Trophoblast cell (in vitro differentiated cells and primary cell): ENCODE measurements around the gene AANAT.
A peak's percentile ranks its signal among the peaks of the same experiment; 100 is the strongest.

Source experiments
- DNase-seq, 2 donors: peaks; one replicate each; pipeline ENCODE4 v3.0.0-alpha.2; 2016
- H2AFZ ChIP-seq: 2 replicates; pipeline ENCODE4 v1.6.1; 2013; ENCODE audit warnings: low read length, moderate library complexity, mild to moderate bottlenecking; ENCODE audit not compliant: insufficient read depth, poor library complexity
- H2AK5ac ChIP-seq: 2 replicates; pipeline ENCODE4 v1.6.1; 2013; ENCODE audit warnings: mild to moderate bottlenecking, low read length
- H2BK120ac ChIP-seq: 2 replicates; pipeline ENCODE4 v1.6.1; 2013; ENCODE audit warnings: low read length, mild to moderate bottlenecking, moderate library complexity; ENCODE audit not compliant: insufficient read depth, poor library complexity
- H2BK12ac ChIP-seq: 2 replicates; pipeline ENCODE4 v1.6.1; 2013; ENCODE audit warnings: mild to moderate bottlenecking, low read length, moderate library complexity
- H2BK5ac ChIP-seq: 2 replicates; pipeline ENCODE4 v1.6.1; 2013; ENCODE audit warnings: low read length, low read depth, moderate library complexity, mild to moderate bottlenecking; ENCODE audit not compliant: poor library complexity
- H3K14ac ChIP-seq: 2 replicates; pipeline ENCODE4 v1.6.1; 2013; ENCODE audit warnings: mild to moderate bottlenecking, low read length
- H3K18ac ChIP-seq: 2 replicates; pipeline ENCODE4 v1.6.1; 2013; ENCODE audit warnings: mild to moderate bottlenecking, low read length
- H3K23ac ChIP-seq: 2 replicates; pipeline ENCODE4 v1.6.1; 2013; ENCODE audit warnings: low read length
- H3K27ac ChIP-seq: 2 replicates; pipeline ENCODE4 v1.5.1; 2013; ENCODE audit warnings: low read depth, mild to moderate bottlenecking, inconsistent platforms, low read length, moderate library complexity
- H3K27me3 ChIP-seq: 2 replicates; pipeline ENCODE4 v1.6.1; 2013; ENCODE audit warnings: inconsistent platforms, mild to moderate bottlenecking, low read length, moderate library complexity; ENCODE audit not compliant: insufficient read depth
- H3K36me3 ChIP-seq, 2 experiments: 1 replicate in 1 of 2; 2 replicates in 1 of 2; pipeline ENCODE4 v1.6.1; 2013; ENCODE audit warnings: low read length in 2 of 2, mild to moderate bottlenecking in 2 of 2, moderate library complexity in 1 of 2; ENCODE audit not compliant: insufficient read depth in 2 of 2, control insufficient read depth in 1 of 2
- H3K4ac ChIP-seq: 2 replicates; pipeline ENCODE4 v1.6.1; 2013; ENCODE audit warnings: low read depth, mild to moderate bottlenecking, low read length, moderate library complexity
- H3K4me1 ChIP-seq, 2 experiments: 1 replicate in 1 of 2; 2 replicates in 1 of 2; pipeline ENCODE4 v1.6.1; 2013; ENCODE audit warnings: low read length in 2 of 2, mild to moderate bottlenecking in 2 of 2, moderate library complexity in 1 of 2; ENCODE audit not compliant: insufficient read depth in 2 of 2, control insufficient read depth in 1 of 2
- H3K4me2 ChIP-seq: 2 replicates; pipeline ENCODE4 v1.6.1; 2013; ENCODE audit warnings: inconsistent platforms, mild to moderate bottlenecking, low read length, moderate library complexity
- H3K4me3 ChIP-seq: 2 replicates; pipeline ENCODE4 v1.5.1; 2013; ENCODE audit warnings: mild to moderate bottlenecking, low read depth, low read length, inconsistent platforms
- H3K79me1 ChIP-seq: one replicate; pipeline ENCODE4 v1.6.1; 2013; ENCODE audit warnings: low read length
- H3K79me2 ChIP-seq: 2 replicates; pipeline ENCODE4 v1.6.1; 2013; ENCODE audit warnings: low read length, mild to moderate bottlenecking; ENCODE audit not compliant: control insufficient read depth, insufficient read depth, poor library complexity
- H3K9ac ChIP-seq: 2 replicates; pipeline ENCODE4 v1.6.1; 2013; ENCODE audit warnings: mild to moderate bottlenecking, low read length
- H3K9me3 ChIP-seq: 2 replicates; pipeline ENCODE4 v1.6.1; 2013; ENCODE audit warnings: low read depth, mild to moderate bottlenecking, control low read depth, inconsistent platforms, low read length; ENCODE audit not compliant: insufficient read depth
- H4K12ac ChIP-seq: 2 replicates; pipeline ENCODE4 v1.6.1; 2013; ENCODE audit warnings: low read depth, mild to moderate bottlenecking, low read length, moderate library complexity
- H4K8ac ChIP-seq: 2 replicates; pipeline ENCODE4 v1.6.1; 2013; ENCODE audit warnings: low read depth, mild to moderate bottlenecking, low read length, moderate library complexity
- H4K91ac ChIP-seq: one replicate; pipeline ENCODE4 v1.6.1; 2013; ENCODE audit warnings: low read depth, mild to moderate bottlenecking, low read length, moderate library complexity
- WGBS: extraction: QIAGEN DNeasy Blood & Tissue Kit; methylation state at CpG from one replicate; pipeline ENCODE4 v1.1.7; 2013; ENCODE audit warnings: missing lambda C conversion rate; ENCODE audit not compliant: insufficient read length, insufficient coverage; ENCODE audit errors: extremely low coverage; 5-methylcytosine and 5-hydroxymethylcytosine counted together

The AANAT gene

DNA sequence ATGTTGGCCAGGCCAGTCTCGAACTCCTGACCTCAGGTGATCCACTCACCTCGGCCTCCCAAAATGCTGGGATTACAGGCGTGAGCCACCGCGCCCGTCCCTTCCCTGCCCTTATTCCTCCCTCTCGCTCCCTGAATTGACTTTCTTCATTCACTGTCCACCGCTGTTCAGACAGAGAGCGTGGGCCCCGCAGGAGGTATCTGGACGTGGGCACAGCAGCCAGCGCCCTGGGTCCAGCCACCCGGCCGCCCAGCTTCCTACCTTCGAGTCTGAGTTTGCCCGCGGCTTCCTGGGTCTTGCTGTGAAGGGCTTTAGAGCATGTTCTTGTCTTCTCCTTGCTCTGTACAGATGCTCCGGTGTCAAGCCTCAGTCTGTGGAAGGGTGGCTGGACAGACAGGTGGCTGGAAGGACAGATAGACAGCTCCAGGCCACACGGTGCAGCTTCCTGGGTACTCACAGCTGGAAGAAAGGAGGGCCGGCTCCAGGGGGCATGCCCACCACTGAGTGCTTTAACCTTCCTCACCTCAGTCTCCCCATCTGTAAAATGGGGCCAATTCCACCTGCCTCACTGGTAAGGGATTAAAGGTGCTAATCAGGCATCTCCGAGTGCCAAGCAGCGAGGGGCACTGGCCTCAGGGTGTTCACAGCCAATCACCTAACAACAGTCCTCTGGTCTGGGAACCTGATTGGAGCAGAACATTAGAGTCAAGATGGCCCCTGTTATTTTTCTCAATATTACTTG lies 20.2 kb downstream of the AANAT start:
- Histone ChIP-seq H2BK120ac (no peak overlapping the region), H3K14ac (no peak overlapping the region), H2BK12ac (no peak overlapping the region), H3K27me3 (no peaks in the 10 kb centered on the region), H3K79me2 (no peaks in the 10 kb centered on the region), H4K8ac (no peak overlapping the region), H3K9ac (no peak overlapping the region), H2BK5ac (no peak overlapping the region), H3K79me1 (no peaks in the 10 kb centered on the region), H3K36me3 (no peaks in the 10 kb centered on the region), H3K23ac (no peak overlapping the region), H3K4me1 (peaks cover 4 to 5% of the 10 kb centered on the region in 2 experiments), H3K27ac (no peak overlapping the region), H4K91ac (no peak overlapping the region), H3K18ac (no peak overlapping the region), H3K9me3 (peaks cover 2% of the 10 kb centered on the region), H3K4me2 (no peak overlapping the region), H3K4me3 (no peak overlapping the region), H3K4ac (no peak overlapping the region), H2AK5ac (no peak overlapping the region), H2AFZ (no peak overlapping the region), H4K12ac (no peak overlapping the region)
- DNase-seq, result no peak
- no CpG with 5 or more reads among the region's 22 CpGs for WGBS

GRCh38 chr17:76490112-76490710 lies 22.8 kb downstream of the AANAT start:
- Histone ChIP-seq H2BK12ac (no peak overlapping the region), H2BK5ac (no peak overlapping the region), H3K4me1 (peaks cover 0 to 3% of the 10 kb centered on the region in 2 experiments), H2BK120ac (no peak overlapping the region), H3K9me3 (no peaks in the 10 kb centered on the region), H3K4me2 (no peak overlapping the region), H3K79me1 (no peaks in the 10 kb centered on the region), H3K14ac (no peak overlapping the region), H4K12ac (no peak overlapping the region), H4K8ac (no peak overlapping the region), H2AFZ (no peak overlapping the region), H3K36me3 (no peaks in the 10 kb centered on the region), H2AK5ac (no peak overlapping the region), H3K23ac (no peak overlapping the region), H3K9ac (no peak overlapping the region), H4K91ac (no peak overlapping the region), H3K18ac (no peak overlapping the region), H3K4me3 (no peak overlapping the region), H3K27me3 (no peaks in the 10 kb centered on the region), H3K27ac (no peak overlapping the region), H3K4ac (no peak overlapping the region), H3K79me2 (no peaks in the 10 kb centered on the region)
- no peak for DNase-seq
- no CpG with 5 or more reads among the region's 10 CpGs for WGBS

DNA sequence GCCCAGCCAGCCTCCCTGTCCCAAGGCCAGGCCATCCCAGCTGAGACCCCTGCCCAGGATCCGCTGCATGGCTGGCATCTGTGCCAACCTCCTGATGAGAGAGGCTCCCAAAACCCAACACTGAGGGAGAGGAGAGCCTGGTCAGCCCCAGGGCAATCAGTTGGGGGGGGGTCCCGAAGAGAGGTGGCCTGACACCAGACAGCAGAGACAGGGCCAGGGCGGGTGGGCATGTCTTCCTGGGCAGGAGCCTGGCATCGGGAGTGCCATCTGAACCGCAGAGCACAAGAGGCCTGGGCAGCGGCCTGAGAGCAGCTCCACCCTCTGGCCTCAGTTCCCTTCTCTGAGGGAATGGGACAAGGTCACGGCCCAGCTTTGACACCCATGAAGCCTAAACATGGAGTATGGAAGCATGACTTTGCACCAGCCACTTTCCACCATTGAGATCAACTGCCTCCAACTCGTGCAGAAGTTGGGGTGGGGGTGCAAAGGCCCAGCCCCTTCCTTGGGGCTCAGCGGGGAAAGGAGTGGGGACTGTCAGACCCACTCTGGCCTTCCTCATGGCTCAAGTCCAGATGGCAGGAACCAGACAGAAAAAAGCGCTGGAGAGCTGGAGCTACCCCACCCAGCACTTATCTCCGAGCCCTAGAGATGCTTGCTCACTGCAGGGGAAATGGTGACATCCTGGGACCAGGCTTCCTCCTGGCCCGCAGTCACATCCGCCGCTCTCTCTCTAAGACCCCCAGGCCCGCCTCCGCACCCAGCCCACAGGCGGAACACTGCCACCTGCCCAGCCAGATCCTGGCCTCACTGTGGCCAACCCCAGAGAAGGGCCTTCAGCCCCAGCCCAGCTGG lies 24.1 kb downstream of the AANAT start:
- Histone ChIP-seq H3K79me2 (no peaks in the 10 kb centered on the region), H3K36me3 (no peaks in the 10 kb centered on the region), H4K91ac (no peak overlapping the region), H4K12ac (no peak overlapping the region), H3K23ac (no peak overlapping the region), H3K27ac (no peak overlapping the region), H2BK12ac (no peak overlapping the region), H2BK120ac (no peak overlapping the region), H3K9ac (no peak overlapping the region), H2BK5ac (no peak overlapping the region), H3K4me2 (no peak overlapping the region), H3K9me3 (no peaks in the 10 kb centered on the region), H3K4ac (no peak overlapping the region), H3K18ac (no peak overlapping the region), H3K27me3 (no peaks in the 10 kb centered on the region), H2AK5ac (no peak overlapping the region), H3K79me1 (no peaks in the 10 kb centered on the region), H3K4me3 (no peak overlapping the region), H2AFZ (peak overlapping the region; percentile 30), H4K8ac (no peak overlapping the region), H3K4me1 (peaks cover 0 to 3% of the 10 kb centered on the region in 2 experiments), H3K14ac (no peak overlapping the region)
- WGBS, result no CpG with 5 or more reads among the region's 17 CpGs
- DNase-seq, result no peak

- H2AFZ ChIP-seq, result no peak overlapping the region
- H2BK12ac ChIP-seq, result no peak overlapping the region
- H4K91ac ChIP-seq, result no peak overlapping the region
- no peaks in the 10 kb centered on the region for H3K36me3 ChIP-seq
- no peak overlapping the region for H3K14ac ChIP-seq
- no peak overlapping the region for H2AK5ac ChIP-seq
- no peak overlapping the region for H4K8ac ChIP-seq
- H3K9me3 ChIP-seq, result peaks cover 1% of the 10 kb centered on the region
- H3K79me1 ChIP-seq, result no peaks in the 10 kb centered on the region
- H4K12ac ChIP-seq, result no peak overlapping the region
- no peak overlapping the region for H3K4me2 ChIP-seq
- no peaks in the 10 kb centered on the region for H3K79me2 ChIP-seq
- no peak overlapping the region for H3K18ac ChIP-seq
- H3K4me3 ChIP-seq, result no peak overlapping the region
- no peaks in the 10 kb centered on the region for H3K27me3 ChIP-seq
- H3K23ac ChIP-seq, result no peak overlapping the region
- WGBS, result no CpG with 5 or more reads among the region's 11 CpGs
- no peak overlapping the region for H2BK5ac ChIP-seq
- no peak overlapping the region for H3K4ac ChIP-seq
- H3K9ac ChIP-seq, result no peak overlapping the region
- peaks cover 0 to 5% of the 10 kb centered on the region in 2 experiments for H3K4me1 ChIP-seq
- H3K27ac ChIP-seq, result no peak overlapping the region
- no peak overlapping the region for H2BK120ac ChIP-seq
- no peak for DNase-seq
Observed at GRCh38 chr17:76492123-76492988, 25.0 kb downstream of the AANAT start.
